OCI-LY7 (cell line): ENCODE data around the gene FBN1.

Experiments used
- EZH2phosphoT487 ChIP-seq: fragments of 200-600 bp; sonication (generic); IDR thresholded peaks from 2 replicates; pipeline ENCODE4 v1.6.1; 2018; ENCODE audit warnings: low read depth, borderline replicate concordance, mild to moderate bottlenecking, mixed run types, antibody characterized with exemption, low read length, moderate library complexity, mixed read lengths
- TF ChIP-seq, protein P1 (sequence below): fragments of 200-600 bp; sonication (generic); conservative IDR thresholded peaks from 2 replicates; pipeline ENCODE4 v1.5.1; 2014; ENCODE audit warnings: mild to moderate bottlenecking, antibody characterized with exemption, low read length, moderate library complexity, mixed read lengths

DNA sequence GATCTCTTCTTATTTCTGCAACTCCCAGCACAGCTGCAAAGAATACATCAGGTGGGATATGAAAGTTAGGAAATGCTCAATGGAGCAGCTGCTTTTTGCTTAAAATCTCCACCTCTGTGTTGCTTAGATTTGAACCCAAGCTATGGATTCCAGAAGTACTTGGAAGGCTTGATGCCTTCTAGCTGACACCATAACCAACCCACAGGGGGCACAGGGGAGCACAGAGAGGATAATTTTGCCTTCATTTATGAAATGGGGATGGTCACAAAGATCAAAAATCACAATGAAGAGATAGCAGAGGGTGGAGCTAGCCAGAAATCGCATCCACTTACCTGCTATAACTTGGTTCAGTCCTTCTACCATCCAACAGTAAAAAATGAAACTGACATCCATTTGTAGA lies 238.6 kb downstream of the FBN1 start:
- TF ChIP-seq, protein P1, sequence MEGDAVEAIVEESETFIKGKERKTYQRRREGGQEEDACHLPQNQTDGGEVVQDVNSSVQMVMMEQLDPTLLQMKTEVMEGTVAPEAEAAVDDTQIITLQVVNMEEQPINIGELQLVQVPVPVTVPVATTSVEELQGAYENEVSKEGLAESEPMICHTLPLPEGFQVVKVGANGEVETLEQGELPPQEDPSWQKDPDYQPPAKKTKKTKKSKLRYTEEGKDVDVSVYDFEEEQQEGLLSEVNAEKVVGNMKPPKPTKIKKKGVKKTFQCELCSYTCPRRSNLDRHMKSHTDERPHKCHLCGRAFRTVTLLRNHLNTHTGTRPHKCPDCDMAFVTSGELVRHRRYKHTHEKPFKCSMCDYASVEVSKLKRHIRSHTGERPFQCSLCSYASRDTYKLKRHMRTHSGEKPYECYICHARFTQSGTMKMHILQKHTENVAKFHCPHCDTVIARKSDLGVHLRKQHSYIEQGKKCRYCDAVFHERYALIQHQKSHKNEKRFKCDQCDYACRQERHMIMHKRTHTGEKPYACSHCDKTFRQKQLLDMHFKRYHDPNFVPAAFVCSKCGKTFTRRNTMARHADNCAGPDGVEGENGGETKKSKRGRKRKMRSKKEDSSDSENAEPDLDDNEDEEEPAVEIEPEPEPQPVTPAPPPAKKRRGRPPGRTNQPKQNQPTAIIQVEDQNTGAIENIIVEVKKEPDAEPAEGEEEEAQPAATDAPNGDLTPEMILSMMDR: peak; percentile 49
- no peak for TF ChIP-seq EZH2phosphoT487
